GM13976 (cell line): ENCODE data around the gene UGGT1.

Experiments
- DNase-seq: peaks from one replicate; pipeline ENCODE4 v3.0.0; 2012; ENCODE audit warnings: low spot score
- CTCF ChIP-seq: IDR thresholded peaks from 2 replicates; pipeline ENCODE4 v1.5.1; 2012; ENCODE audit warnings: borderline replicate concordance, mild to moderate bottlenecking; ENCODE audit not compliant: insufficient read depth; ENCODE audit errors: extremely low read depth, missing control alignments, control extremely low read depth
- in situ Hi-C: fragments of 300-500 bp; cut with MboI; formaldehyde crosslinking; loops from one replicate; pipeline ENCODE4 v1.12.0; 2022; ENCODE audit warnings: low sequenced_read_pairs, mixed read lengths, inconsistent platforms; ENCODE audit not compliant: unreplicated experiment

The UGGT1 gene

GRCh38 chr2:128217671-128218070 is 126.7 kb downstream of the UGGT1 start:
- no peak for TF ChIP-seq CTCF
- DNase-seq = no peak
- in situ Hi-C loops = no loop called here

GRCh38 chr2:128219891-128220290 is 128.9 kb downstream of the UGGT1 start:
- no peak for TF ChIP-seq CTCF
- DNase-seq = no peak
- in situ Hi-C loops = no loop called here

GRCh38 chr2:128227862-128228261 is 136.9 kb downstream of the UGGT1 start:
- in situ Hi-C loops = no loop called here
- TF ChIP-seq CTCF = no peak
- DNase-seq = no peak

GRCh38 chr2:128228894-128229293 is 137.9 kb downstream of the UGGT1 start:
- in situ Hi-C loops = no loop called here
- DNase-seq = no peak
- no peak for TF ChIP-seq CTCF

- in situ Hi-C loops = no loop called here
- peak; percentile 97 for DNase-seq
- TF ChIP-seq CTCF = peak; percentile 97
Measured at GRCh38 chr2:128232965-128233789, 142.2 kb downstream of the UGGT1 start.

GRCh38 chr2:128233790-128234395 is 142.9 kb downstream of the UGGT1 start:
- no peak for DNase-seq
- in situ Hi-C loops = no loop called here
- TF ChIP-seq CTCF = no peak
